ENCODE data around the gene MSI1. TPM values are rescaled to one million over a fixed set of nuclear protein-coding genes. Genes with fewer than 3 reads are reported as not detected.

Gene MSI1
- total and polyA plus RNA-seq, 2 of the 13 experiments (the other 11 are each of a cell fraction or from before 2014, with no cell fraction given), result 0.09 to 0.46 TPM

DNA sequence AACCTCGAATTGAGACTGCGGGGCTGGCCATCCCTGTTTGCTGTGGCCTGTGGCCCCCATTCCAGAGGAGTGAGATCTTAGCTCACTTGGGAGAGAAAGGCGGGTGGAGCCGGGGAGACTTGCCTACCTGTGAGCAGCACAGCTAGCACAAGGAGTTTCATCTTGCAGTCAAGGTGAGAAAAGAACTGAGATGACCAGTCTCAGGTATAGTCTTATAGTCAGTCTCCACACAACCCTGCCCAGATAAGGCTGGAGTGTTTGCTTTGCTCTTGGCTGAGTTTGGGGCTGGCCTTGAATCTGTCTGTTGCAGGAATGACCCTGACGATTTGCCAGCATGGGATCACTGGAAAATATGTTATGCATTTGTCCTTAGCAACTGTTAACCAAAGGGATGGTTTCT lies 41.4 kb downstream of the MSI1 start, which contains the start of gene PLA2G1B (continued):
- TF ChIP-seq, protein P1, sequence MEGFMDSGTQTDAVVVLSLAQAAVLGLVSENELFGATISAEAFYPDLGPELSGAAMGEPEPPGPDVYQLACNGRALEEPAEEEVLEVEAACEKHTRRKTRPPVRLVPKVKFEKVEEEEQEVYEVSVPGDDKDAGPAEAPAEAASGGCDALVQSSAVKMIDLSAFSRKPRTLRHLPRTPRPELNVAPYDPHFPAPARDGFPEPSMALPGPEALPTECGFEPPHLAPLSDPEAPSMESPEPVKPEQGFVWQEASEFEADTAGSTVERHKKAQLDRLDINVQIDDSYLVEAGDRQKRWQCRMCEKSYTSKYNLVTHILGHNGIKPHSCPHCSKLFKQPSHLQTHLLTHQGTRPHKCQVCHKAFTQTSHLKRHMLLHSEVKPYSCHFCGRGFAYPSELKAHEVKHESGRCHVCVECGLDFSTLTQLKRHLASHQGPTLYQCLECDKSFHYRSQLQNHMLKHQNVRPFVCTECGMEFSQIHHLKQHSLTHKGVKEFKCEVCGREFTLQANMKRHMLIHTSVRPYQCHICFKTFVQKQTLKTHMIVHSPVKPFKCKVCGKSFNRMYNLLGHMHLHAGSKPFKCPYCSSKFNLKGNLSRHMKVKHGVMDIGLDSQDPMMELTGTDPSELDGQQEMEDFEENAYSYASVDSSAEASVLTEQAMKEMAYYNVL (CRISPR knock-in tag; IDR thresholded peaks at IDR 0.05; ENCODE audit: borderline replicate concordance), result 0 out of 2 replicates have a peak, but pooled peaks have one; percentile 15
- no peak for TF ChIP-seq NONO (IDR thresholded peaks at IDR 0.05)
- 0 out of 2 replicates have a peak, but pooled peaks have one; percentile 19 for TF ChIP-seq NONO (CRISPR knock-in tag; conservative IDR thresholded peaks at IDR 0.05)

DNA sequence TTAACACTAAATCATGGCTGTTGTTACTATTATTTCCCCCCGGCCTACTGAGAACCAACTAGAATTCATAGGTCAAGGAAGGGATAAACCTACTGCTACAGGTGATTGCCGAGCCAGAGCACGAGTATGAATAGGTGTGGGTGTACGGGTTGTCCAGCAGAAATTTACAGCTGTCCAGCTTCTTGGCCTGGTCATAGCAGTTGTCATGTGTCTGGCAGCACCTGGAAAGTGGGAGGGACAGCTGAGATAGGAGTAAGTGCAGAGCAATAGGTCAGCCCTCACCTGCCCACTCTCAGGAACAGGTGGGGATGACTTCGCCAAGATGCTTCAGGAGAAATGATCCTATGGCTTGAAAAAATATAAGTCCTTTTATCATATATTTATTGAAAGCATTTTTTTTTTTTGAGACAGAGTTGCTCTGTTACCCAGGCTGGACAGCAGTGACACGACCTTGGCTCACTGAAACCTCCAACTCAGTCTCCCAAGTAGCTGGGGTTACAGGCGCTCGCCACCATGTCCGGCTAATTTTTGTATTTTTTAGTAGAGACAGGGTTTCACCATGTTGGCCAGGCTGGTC lies 44.0 kb downstream of the MSI1 start:
- Histone ChIP-seq H3K27me3 (ENCODE audit: control insufficient read depth in 1 of 2, insufficient read depth in 2 of 2, low read length in 2 of 2) (no peaks in the 10 kb centered on the region; a peak in 1 of 5 replicates), H3K27ac (ENCODE audit: extremely low read length, insufficient read depth, low read length) (no peak overlapping the region), H3K4me1 (ENCODE audit: insufficient read depth, low read length) (peaks cover 59% of the 10 kb centered on the region), H3K79me2 (ENCODE audit: insufficient read depth, low read length) (no peaks in the 10 kb centered on the region), H3K9ac (ENCODE audit: insufficient read depth, low read depth, low read length) (no peak overlapping the region), H3K4me3 (replicated peaks in 1 of 3; ENCODE audit: insufficient read depth in 1 of 3, low read depth in 2 of 3, low read length in 3 of 3) (peak overlapping the region in 1 of 3 experiments; percentile 82; a peak in 3 of 6 replicates), H3K4me2 (ENCODE audit: low read depth, low read length) (peak overlapping the region; percentile 90), H2AFZ (ENCODE audit: low read length) (no peak overlapping the region), H4K20me1 (ENCODE audit: insufficient read depth, low read length) (no peaks in the 10 kb centered on the region), H3K36me3 (replicated peaks in 1 of 2; ENCODE audit: control insufficient read depth in 1 of 2, insufficient read depth in 2 of 2, low read length in 2 of 2) (no peaks in the 10 kb centered on the region), H3K9me3 (ENCODE audit: low read length) (no peaks in the 10 kb centered on the region)
- no peak for ATAC-seq
- in situ Hi-C loops (cut with HindIII; ENCODE audit: extremely low pct_ligation_motif_present, low pct_unique_long_range_greater_than_20kb) (loop anchor here (10.0 kb wide), 1 partner anchor 110 kb away; the partner anchor contains the start of gene COX6A1), intact Hi-C loops (cut with micrococcal nuclease; ENCODE audit: unreplicated experiment) (loop anchor here (5.0 to 10.0 kb wide), 2 partner anchors 42 to 110 kb away; partner anchors contain the start of genes COX6A1 and MSI1)
- no peak for DNase-seq (ENCODE audit: low spot score)
- no peak for FAIRE-seq
- BruUV-seq (replicated peaks), result no TSS peak
- POLR2A ChIA-PET, result interaction anchor here (1.1 to 1.3 kb wide), 2 partner anchors 23 to 33 kb away, joined by 3 read pairs; partner anchors contain the start of genes RNU4-2 and SIRT4
- WGBS (ENCODE audit: low lambda C conversion rate), result 31% methylated on average over 9 of the region's 9 CpGs
- 0 out of 2 replicates have a peak, but pooled peaks have one; percentile 4 for TF ChIP-seq KAT8 (CRISPR knock-in tag; IDR thresholded peaks at IDR 0.05)
- no peak for TF ChIP-seq CREM (IDR thresholded peaks at IDR 0.05)
- no peak for TF ChIP-seq CREM (CRISPR knock-in tag; IDR thresholded peaks at IDR 0.05)
- TF ChIP-seq CEBPG (CRISPR knock-in tag; IDR thresholded peaks at IDR 0.05), result no peak
- TF ChIP-seq, protein P2, sequence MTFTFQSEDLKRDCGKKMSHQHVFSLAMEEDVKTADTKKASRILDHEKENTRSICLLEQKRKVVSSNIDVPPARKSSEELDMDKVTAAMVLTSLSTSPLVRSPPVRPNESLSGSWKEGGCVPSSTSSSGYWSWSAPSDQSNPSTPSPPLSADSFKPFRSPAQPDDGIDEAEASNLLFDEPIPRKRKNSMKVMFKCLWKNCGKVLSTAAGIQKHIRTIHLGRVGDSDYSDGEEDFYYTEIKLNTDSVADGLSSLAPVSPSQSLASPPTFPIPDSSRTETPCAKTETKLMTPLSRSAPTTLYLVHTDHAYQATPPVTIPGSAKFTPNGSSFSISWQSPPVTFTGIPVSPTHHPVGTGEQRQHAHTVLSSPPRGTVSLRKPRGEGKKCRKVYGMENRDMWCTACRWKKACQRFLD (CRISPR knock-in tag; IDR thresholded peaks at IDR 0.05; ENCODE audit: borderline replicate concordance), result no peak
- peak; percentile 11; the same call in 1 of the 2 replicates for TF ChIP-seq ZNF501 (CRISPR knock-in tag; IDR thresholded peaks at IDR 0.05)
- 0 out of 2 replicates have a peak, but pooled peaks have one; percentile 11 for TF ChIP-seq SP2 (CRISPR knock-in tag; IDR thresholded peaks at IDR 0.05)
- 0 out of 2 replicates have a peak, but pooled peaks have one; percentile 52 for TF ChIP-seq ZNF234 (CRISPR knock-in tag; conservative IDR thresholded peaks at IDR 0.05)
- TF ChIP-seq CREB1 (IDR thresholded peaks at IDR 0.05), result no peak
- 0 out of 2 replicates have a peak, but pooled peaks have one; percentile 30 for TF ChIP-seq CREB1 (CRISPR knock-in tag; IDR thresholded peaks at IDR 0.05)
- TF ChIP-seq HOXA7 (CRISPR knock-in tag; IDR thresholded peaks at IDR 0.05), result no peak
- TF ChIP-seq, protein P3, sequence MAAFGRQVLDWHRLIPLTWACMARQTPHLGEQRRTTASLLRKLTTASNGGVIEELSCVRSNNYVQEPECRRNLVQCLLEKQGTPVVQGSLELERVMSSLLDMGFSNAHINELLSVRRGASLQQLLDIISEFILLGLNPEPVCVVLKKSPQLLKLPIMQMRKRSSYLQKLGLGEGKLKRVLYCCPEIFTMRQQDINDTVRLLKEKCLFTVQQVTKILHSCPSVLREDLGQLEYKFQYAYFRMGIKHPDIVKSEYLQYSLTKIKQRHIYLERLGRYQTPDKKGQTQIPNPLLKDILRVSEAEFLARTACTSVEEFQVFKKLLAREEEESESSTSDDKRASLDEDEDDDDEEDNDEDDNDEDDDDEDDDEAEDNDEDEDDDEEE (CRISPR knock-in tag; IDR thresholded peaks at IDR 0.05), result no peak
- CTCF ChIA-PET (ENCODE audit: low intra/inter-chr PET ratio, low total read pairs), result no interaction called here
